ENCODE data around the gene NEDD4L. TPM values are rescaled to one million over a fixed set of nuclear protein-coding genes. Genes with fewer than 3 reads are reported as not detected.

The NEDD4L gene
- total RNA-seq, 4 donors from 2014 or later = 22.7 to 39.9 (median 34.7) TPM

GRCh38 chr18:58242968-58243367 is 198.9 kb downstream of the NEDD4L start:
- intact Hi-C loops (cut with DNase I) = no loop called here
- WGBS = 95% methylated on average over 5 of the region's 5 CpGs
- DNase-seq (ENCODE audit: extremely low spot score) = peak; percentile 12
- no peaks in the 10 kb centered on the region for H3K9me3 ChIP-seq
- TF ChIP-seq POLR2A (IDR thresholded peaks at IDR 0.05; ENCODE audit: low read depth) (no peak), EP300 (IDR thresholded peaks at IDR 0.05) (no peak), CTCF (IDR thresholded peaks at IDR 0.05) (no peak), POLR2AphosphoS5 (IDR thresholded peaks at IDR 0.05) (no peak)
- peaks cover 0 to 29% (median 23%) of the 10 kb centered on the region in 4 donors for H3K4me1 ChIP-seq
- H3K27ac ChIP-seq (replicated peaks in 1 of 4) = no peak overlapping the region
- H3K36me3 ChIP-seq = no peaks in the 10 kb centered on the region
- no peak overlapping the region for H3K4me3 ChIP-seq
- no peaks in the 10 kb centered on the region for H3K27me3 ChIP-seq

DNA sequence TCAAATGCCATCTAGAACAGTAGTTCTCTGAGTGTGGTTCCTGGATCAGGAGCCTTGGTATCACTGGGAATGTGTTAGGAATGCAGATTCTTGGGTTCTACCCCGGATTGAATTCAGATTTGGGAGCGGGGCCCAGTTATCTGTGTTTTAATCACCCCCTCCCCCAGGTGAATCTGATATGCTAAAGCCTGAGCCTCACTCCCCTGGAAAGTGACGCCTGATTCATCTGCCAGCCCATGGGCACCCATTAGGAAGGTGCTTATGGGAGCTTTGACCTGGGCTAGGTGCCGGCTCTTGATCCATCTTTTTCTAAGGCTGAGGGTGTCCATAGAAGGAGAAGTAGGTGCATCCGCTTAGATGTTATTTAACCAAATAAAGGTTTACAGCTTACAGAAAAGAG is 199.4 kb downstream of the NEDD4L start:
- 96% methylated on average over 5 of the region's 5 CpGs for WGBS

GRCh38 chr18:58247363-58247834 is 203.4 kb downstream of the NEDD4L start:
- intact Hi-C loops (cut with DNase I) = no loop called here
- H3K4me3 ChIP-seq = peak overlapping the region; percentile 28 to 43 (median 36)
- TF ChIP-seq POLR2AphosphoS5 (IDR thresholded peaks at IDR 0.05) = peak in 1 of 2 donors; percentile 49
- TF ChIP-seq EP300 (IDR thresholded peaks at IDR 0.05) = no peak
- H3K27me3 ChIP-seq = no peaks in the 10 kb centered on the region
- WGBS = 42% methylated on average over 20 of the region's 20 CpGs
- no peaks in the 10 kb centered on the region for H3K9me3 ChIP-seq
- peak overlapping the region; percentile 35 to 68 (median 60) for H3K27ac ChIP-seq (replicated peaks in 1 of 4)
- H3K4me1 ChIP-seq = peaks cover 0 to 28% (median 24%) of the 10 kb centered on the region in 4 donors
- no peaks in the 10 kb centered on the region for H3K36me3 ChIP-seq
- peak; percentile 87 for DNase-seq (ENCODE audit: extremely low spot score)

More for the DNA sequence above, 199.4 kb downstream of the NEDD4L start:
- peak; percentile 53 for DNase-seq (ENCODE audit: extremely low spot score)
- no peak overlapping the region for H3K4me3 ChIP-seq
- peaks cover 0 to 30% (median 23%) of the 10 kb centered on the region in 4 donors for H3K4me1 ChIP-seq
- no peaks in the 10 kb centered on the region for H3K9me3 ChIP-seq
- intact Hi-C loops (cut with DNase I) = no loop called here
- no peaks in the 10 kb centered on the region for H3K27me3 ChIP-seq
- H3K36me3 ChIP-seq = no peaks in the 10 kb centered on the region
- H3K27ac ChIP-seq (replicated peaks in 1 of 4) = no peak overlapping the region
- no peak for TF ChIP-seq POLR2A (IDR thresholded peaks at IDR 0.05; ENCODE audit: low read depth)
- TF ChIP-seq CTCF (IDR thresholded peaks at IDR 0.05) = no peak
- TF ChIP-seq EP300 (IDR thresholded peaks at IDR 0.05) = no peak
- no peak for TF ChIP-seq POLR2AphosphoS5 (IDR thresholded peaks at IDR 0.05)

GRCh38 chr18:58249712-58250111 is 205.7 kb downstream of the NEDD4L start:
- Histone ChIP-seq H3K4me3 (no peak overlapping the region), H3K9me3 (no peaks in the 10 kb centered on the region), H3K27me3 (no peaks in the 10 kb centered on the region), H3K27ac (replicated peaks in 1 of 4) (no peak overlapping the region), H3K36me3 (no peaks in the 10 kb centered on the region), H3K4me1 (peaks cover 6 to 29% (median 24%) of the 10 kb centered on the region in 4 donors)
- TF ChIP-seq EP300 (IDR thresholded peaks at IDR 0.05) = no peak
- TF ChIP-seq POLR2AphosphoS5 (IDR thresholded peaks at IDR 0.05) = no peak
- no peak for TF ChIP-seq POLR2A (IDR thresholded peaks at IDR 0.05; ENCODE audit: low read depth)
- TF ChIP-seq CTCF (IDR thresholded peaks at IDR 0.05) = no peak
- 80% methylated on average over 1 of the region's 1 CpG for whole genome bisulfite sequencing
- intact Hi-C loops (cut with DNase I) = no loop called here
- no peak for DNase-seq (ENCODE audit: extremely low spot score)

DNA sequence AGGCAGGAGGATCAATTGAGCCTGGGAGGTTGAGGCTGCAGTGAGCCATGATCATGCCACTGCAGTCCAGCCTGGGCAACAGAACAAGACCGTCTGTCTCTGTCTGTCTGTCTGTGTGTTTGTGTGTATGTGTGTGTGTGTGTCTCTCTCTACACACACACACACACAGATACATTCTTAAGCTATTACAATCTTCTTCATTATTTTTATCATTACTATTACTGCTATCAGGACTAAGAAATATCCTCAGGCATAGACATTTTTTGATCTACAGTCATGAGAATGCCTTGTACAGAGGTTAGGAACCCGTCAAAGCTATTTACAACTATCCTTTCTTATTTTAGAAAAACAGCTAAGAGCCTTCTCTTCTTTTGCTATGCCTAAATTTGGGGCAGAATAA is 207.4 kb downstream of the NEDD4L start:
- TF ChIP-seq CTCF (IDR thresholded peaks at IDR 0.05) (no peak), POLR2AphosphoS5 (IDR thresholded peaks at IDR 0.05) (no peak), POLR2A (IDR thresholded peaks at IDR 0.05; ENCODE audit: low read depth) (no peak), EP300 (IDR thresholded peaks at IDR 0.05) (no peak)
- Histone ChIP-seq H3K36me3 (peaks cover 0 to 10% (median 3%) of the 10 kb centered on the region in 4 donors), H3K9me3 (no peaks in the 10 kb centered on the region), H3K4me1 (peaks cover 6 to 29% (median 24%) of the 10 kb centered on the region in 4 donors), H3K27ac (replicated peaks in 1 of 4) (no peak overlapping the region), H3K4me3 (no peak overlapping the region), H3K27me3 (no peaks in the 10 kb centered on the region)
- intact Hi-C loops (cut with DNase I) = no loop called here
- WGBS = 86% methylated on average over 2 of the region's 2 CpGs
- DNase-seq (ENCODE audit: extremely low spot score) = no peak

Measured in esophagus muscularis mucosa (tissue), 4 donors.